ENCODE data around the gene ISM1.

- TF ChIP-seq ZNF8 (CRISPR knock-in tag; IDR thresholded peaks at IDR 0.05): no peak
- TF ChIP-seq ZFP30 (CRISPR knock-in tag; IDR thresholded peaks at IDR 0.05): no peak
- no peak for TF ChIP-seq TOX (CRISPR knock-in tag; IDR thresholded peaks at IDR 0.05; ENCODE audit: borderline replicate concordance)
These were observed 74.6 kb downstream of the ISM1 start for GRCh38 chr20:13295637-13296036.
